Liver (tissue), 9 donors: ENCODE measurements around the gene THRB. TPM values are rescaled to one million over a fixed set of nuclear protein-coding genes. Genes with fewer than 3 reads are reported as not detected.
A peak's percentile ranks its signal among the peaks of the same experiment; 100 is the strongest.

Experiments
- DNase-seq: peaks from one replicate; pipeline ENCODE4 v3.0.0-alpha.2; 2017; ENCODE audit warnings: low spot score
- H3K27ac ChIP-seq, 2 donors: one replicate each; pipeline ENCODE4 v1.7.0; 2013; ENCODE audit warnings: inconsistent platforms in 2 of 2, low read length in 2 of 2, control low read depth in 1 of 2, low read depth in 1 of 2, mild to moderate bottlenecking in 1 of 2
- H3K27me3 ChIP-seq, 4 donors: one replicate each; pipeline versions ENCODE4 v1.6.1 to v1.7.0; 2013; ENCODE audit warnings: low read length in 3 of 4, inconsistent platforms in 1 of 4, mild to moderate bottlenecking in 1 of 4, moderate library complexity in 1 of 4; ENCODE audit not compliant: control insufficient read depth in 4 of 4, insufficient read depth in 4 of 4
- H3K36me3 ChIP-seq, 4 donors: one replicate each; pipeline versions ENCODE4 v1.6.1 to v1.7.0; 2013; ENCODE audit warnings: low read length in 3 of 4, mild to moderate bottlenecking in 3 of 4, low read depth in 1 of 4, moderate library complexity in 1 of 4; ENCODE audit not compliant: control insufficient read depth in 4 of 4, insufficient read depth in 3 of 4
- H3K4me1 ChIP-seq, 4 donors: one replicate each; pipeline versions ENCODE4 v1.6.1 to v1.7.0; 2013; ENCODE audit warnings: low read length in 3 of 4, mild to moderate bottlenecking in 3 of 4, moderate library complexity in 1 of 4; ENCODE audit not compliant: control insufficient read depth in 4 of 4, insufficient read depth in 4 of 4
- H3K4me3 ChIP-seq, 3 donors: one replicate each; pipeline versions ENCODE4 v1.6.1 to v1.7.0; 2013; ENCODE audit warnings: low read length in 3 of 3, control low read depth in 1 of 3, low read depth in 1 of 3, mild to moderate bottlenecking in 1 of 3
- H3K9ac ChIP-seq, 2 donors: one replicate each; pipeline ENCODE4 v1.7.0; 2013; ENCODE audit warnings: low read length in 2 of 2, mild to moderate bottlenecking in 2 of 2, moderate library complexity in 2 of 2, control low read depth in 1 of 2, low read depth in 1 of 2
- H3K9me3 ChIP-seq, 4 donors: one replicate each; pipeline versions ENCODE4 v1.6.1 to v1.7.0; 2013; ENCODE audit warnings: low read length in 3 of 4; ENCODE audit not compliant: control insufficient read depth in 4 of 4
- FOXA2 ChIP-seq: IDR thresholded peaks from 2 replicates; pipeline ENCODE4 v1.6.1; 2016; ENCODE audit warnings: antibody characterized with exemption
- HNF4A ChIP-seq, 2 donors: conservative IDR thresholded peaks; 2 replicates each; pipeline ENCODE4 v1.6.1; 2016; ENCODE audit warnings: antibody characterized with exemption in 2 of 2, mild to moderate bottlenecking in 2 of 2
- HNF4G ChIP-seq: IDR thresholded peaks from 2 replicates; pipeline ENCODE4 v1.6.1; 2016; ENCODE audit warnings: antibody characterized with exemption
- JUND ChIP-seq, 2 donors: IDR thresholded peaks; 2 replicates each; pipeline ENCODE4 v1.6.1; 2016; ENCODE audit warnings: antibody characterized with exemption in 2 of 2
- RAD21 ChIP-seq, 2 donors: IDR thresholded peaks; 2 replicates each; pipeline ENCODE4 v1.6.1; 2016; ENCODE audit warnings: antibody characterized with exemption in 2 of 2, mild to moderate bottlenecking in 2 of 2
- RXRA ChIP-seq, 2 donors: IDR thresholded peaks; 2 replicates each; pipeline ENCODE4 v1.6.1; 2017 to 2018; ENCODE audit warnings: antibody characterized with exemption in 2 of 2, mild to moderate bottlenecking in 1 of 2
- YY1 ChIP-seq: IDR thresholded peaks from 2 replicates; pipeline ENCODE4 v1.6.1; 2016; ENCODE audit warnings: antibody characterized with exemption, mild to moderate bottlenecking
- WGBS: extraction: QIAGEN DNeasy Blood & Tissue Kit; methylation state at CpG from one replicate; pipeline ENCODE4 v1.1.7; 2013; 5-methylcytosine and 5-hydroxymethylcytosine counted together
- polyA plus RNA-seq, 2 donors: library from polyadenylated mRNA; stranded (reverse) in 1 of 2; unstranded in 1 of 2; fragments of 200-250 nt in 1 of 2; fragments of >200 nt in 1 of 2; fragmentation: Nextera tagmentation in 1 of 2; extraction: Ambion mirVana in 1 of 2; gene quantifications; one replicate each; pipeline versions ENCODE4 v1.2.1 to v1.2.3, GENCODE V29; 2013 to 2015
- total RNA-seq, 2 donors: library from RNA; depleted of rRNA; stranded (reverse); fragments of >200 nt; gene quantifications; one replicate each; pipeline ENCODE4 v1.2.3, GENCODE V29; 2014
- TF ChIP-seq, protein P1 (sequence below): IDR thresholded peaks from 2 replicates; pipeline ENCODE4 v1.6.1; 2016; ENCODE audit warnings: antibody characterized with exemption, mild to moderate bottlenecking
- TF ChIP-seq, protein P2 (sequence below): fragments of 150-350 bp; IDR thresholded peaks from 2 replicates; pipeline ENCODE4 v1.5.1; 2017; ENCODE audit warnings: improper control_type of control experiment, low read depth, low read length; ENCODE audit not compliant: missing input control
- TF ChIP-seq, protein P3 (sequence below): IDR thresholded peaks from 2 replicates; pipeline ENCODE4 v1.6.1; 2016; ENCODE audit warnings: antibody characterized with exemption
- donor health status: healthy.
- donor health status: healthy.
- donor health status: healthy.
- donor health status: healthy.
- donor health status: healthy.

The THRB gene
- total and polyA plus RNA-seq, 4 donors: 5.9 to 23.9 (median 9.3) TPM

DNA sequence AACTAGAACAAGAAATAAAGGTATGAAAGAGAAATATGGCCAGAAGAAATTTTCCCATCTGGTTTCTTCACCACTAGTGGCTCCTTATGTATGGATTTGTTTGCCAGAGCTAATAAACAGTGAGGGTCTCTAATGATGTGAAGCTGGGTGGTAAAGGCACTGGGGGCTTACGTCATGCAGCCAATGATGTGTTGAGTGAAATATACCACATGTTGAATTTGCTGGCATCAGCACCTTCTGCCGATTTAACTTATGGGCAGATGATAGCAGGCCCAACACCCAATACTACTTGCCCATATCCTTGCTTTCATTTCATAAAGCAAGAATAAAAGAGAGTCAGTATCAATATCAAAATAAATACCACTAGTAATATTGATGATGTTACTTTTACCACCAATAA is 133.0 kb downstream of the THRB start:
- Histone ChIP-seq H3K9ac (no peak overlapping the region), H3K27ac (no peak overlapping the region), H3K36me3 (no peaks in the 10 kb centered on the region), H3K4me1 (peaks cover 0 to 52% (median 20%) of the 10 kb centered on the region in 4 donors), H3K9me3 (no peaks in the 10 kb centered on the region), H3K4me3 (no peak overlapping the region), H3K27me3 (no peaks in the 10 kb centered on the region)
- TF ChIP-seq, protein P1, sequence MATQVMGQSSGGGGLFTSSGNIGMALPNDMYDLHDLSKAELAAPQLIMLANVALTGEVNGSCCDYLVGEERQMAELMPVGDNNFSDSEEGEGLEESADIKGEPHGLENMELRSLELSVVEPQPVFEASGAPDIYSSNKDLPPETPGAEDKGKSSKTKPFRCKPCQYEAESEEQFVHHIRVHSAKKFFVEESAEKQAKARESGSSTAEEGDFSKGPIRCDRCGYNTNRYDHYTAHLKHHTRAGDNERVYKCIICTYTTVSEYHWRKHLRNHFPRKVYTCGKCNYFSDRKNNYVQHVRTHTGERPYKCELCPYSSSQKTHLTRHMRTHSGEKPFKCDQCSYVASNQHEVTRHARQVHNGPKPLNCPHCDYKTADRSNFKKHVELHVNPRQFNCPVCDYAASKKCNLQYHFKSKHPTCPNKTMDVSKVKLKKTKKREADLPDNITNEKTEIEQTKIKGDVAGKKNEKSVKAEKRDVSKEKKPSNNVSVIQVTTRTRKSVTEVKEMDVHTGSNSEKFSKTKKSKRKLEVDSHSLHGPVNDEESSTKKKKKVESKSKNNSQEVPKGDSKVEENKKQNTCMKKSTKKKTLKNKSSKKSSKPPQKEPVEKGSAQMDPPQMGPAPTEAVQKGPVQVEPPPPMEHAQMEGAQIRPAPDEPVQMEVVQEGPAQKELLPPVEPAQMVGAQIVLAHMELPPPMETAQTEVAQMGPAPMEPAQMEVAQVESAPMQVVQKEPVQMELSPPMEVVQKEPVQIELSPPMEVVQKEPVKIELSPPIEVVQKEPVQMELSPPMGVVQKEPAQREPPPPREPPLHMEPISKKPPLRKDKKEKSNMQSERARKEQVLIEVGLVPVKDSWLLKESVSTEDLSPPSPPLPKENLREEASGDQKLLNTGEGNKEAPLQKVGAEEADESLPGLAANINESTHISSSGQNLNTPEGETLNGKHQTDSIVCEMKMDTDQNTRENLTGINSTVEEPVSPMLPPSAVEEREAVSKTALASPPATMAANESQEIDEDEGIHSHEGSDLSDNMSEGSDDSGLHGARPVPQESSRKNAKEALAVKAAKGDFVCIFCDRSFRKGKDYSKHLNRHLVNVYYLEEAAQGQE: no peak
- TF ChIP-seq HNF4A (conservative IDR thresholded peaks at IDR 0.05): no peak
- WGBS: 97% methylated on average over 2 of the region's 2 CpGs
- no peak for DNase-seq

DNA sequence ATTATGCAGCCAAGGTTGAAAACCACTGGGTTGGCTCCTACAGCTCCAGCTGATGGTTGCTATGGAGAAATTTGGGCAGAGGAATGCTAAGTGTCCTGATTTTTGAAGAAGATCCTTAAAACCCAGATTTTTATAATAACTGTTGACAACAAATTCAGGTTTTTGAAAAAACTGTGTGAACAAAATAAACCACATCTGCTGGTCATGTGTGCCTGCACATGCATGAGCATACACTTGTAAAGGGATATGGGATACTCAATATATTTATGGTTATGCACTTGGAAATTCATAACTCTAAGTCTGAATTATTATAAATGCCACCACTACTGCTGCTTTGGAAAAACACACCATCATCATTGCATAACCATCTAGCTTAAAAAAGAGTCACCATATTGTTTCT is 133.7 kb downstream of the THRB start:
- no peak for TF ChIP-seq FOXA2
- no peak for TF ChIP-seq HNF4G
- no peak for TF ChIP-seq JUND (IDR thresholded peaks at IDR 0.05)
- no peak for TF ChIP-seq RXRA (IDR thresholded peaks at IDR 0.05)
- no peak overlapping the region for H3K27ac ChIP-seq
- no peaks in the 10 kb centered on the region for H3K27me3 ChIP-seq
- no peaks in the 10 kb centered on the region for H3K9me3 ChIP-seq
- H3K36me3 ChIP-seq: no peaks in the 10 kb centered on the region
- DNase-seq: no peak
- no peak overlapping the region for H3K9ac ChIP-seq
- H3K4me1 ChIP-seq: peaks cover 0 to 48% (median 20%) of the 10 kb centered on the region in 4 donors
- H3K4me3 ChIP-seq: no peak overlapping the region

DNA sequence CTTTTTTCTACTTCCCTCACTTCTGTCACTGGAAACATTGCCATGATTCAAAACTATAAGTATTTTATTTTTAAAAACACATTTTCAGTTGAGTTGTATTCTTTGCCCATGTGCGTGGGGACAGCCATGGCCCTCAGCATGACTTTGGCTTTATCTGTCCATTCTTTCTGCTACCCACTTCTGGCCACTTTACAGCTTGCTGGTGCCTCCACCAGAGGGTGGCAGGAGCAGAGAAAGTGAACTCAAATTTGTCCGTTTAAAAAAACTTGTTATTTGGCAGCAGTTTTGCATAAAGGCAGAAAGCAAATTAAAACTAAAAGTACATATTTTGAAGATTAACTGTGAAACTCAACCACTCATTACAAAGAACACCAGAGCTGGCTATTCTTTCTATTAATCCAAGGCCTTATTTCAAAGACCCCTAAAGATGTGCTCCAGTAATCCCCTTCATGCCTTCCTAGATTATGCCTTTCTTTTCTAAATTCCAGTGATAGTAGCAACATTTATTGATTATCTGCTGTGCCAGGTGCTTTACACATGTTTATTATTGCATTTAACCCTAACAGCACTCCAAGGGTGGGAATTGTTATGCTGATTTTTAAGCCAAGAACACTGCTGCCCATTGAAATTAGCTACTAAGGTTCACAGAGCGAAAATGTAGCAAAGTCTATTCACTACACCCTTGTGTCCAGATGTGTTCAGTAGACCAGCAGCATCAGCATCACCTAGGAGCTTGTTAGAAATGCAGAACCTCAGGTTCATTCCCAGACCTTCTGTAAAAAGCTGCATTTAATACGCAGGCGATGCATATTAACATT is 134.8 kb downstream of the THRB start:
- Histone ChIP-seq H3K36me3 (no peaks in the 10 kb centered on the region), H3K9ac (peak overlapping the region in 1 of 2 donors; percentile 22), H3K4me3 (no peak overlapping the region), H3K9me3 (no peaks in the 10 kb centered on the region), H3K27me3 (no peaks in the 10 kb centered on the region), H3K27ac (peak overlapping the region; percentile 25 to 59), H3K4me1 (peaks cover 0 to 40% (median 19%) of the 10 kb centered on the region in 4 donors)
- 71% methylated on average over 5 of the region's 5 CpGs for WGBS
- TF ChIP-seq RAD21 (IDR thresholded peaks at IDR 0.05) (peak; percentile 76 to 82), HNF4A (conservative IDR thresholded peaks at IDR 0.05) (no peak), YY1 (peak; percentile 26)
- TF ChIP-seq, protein P2, sequence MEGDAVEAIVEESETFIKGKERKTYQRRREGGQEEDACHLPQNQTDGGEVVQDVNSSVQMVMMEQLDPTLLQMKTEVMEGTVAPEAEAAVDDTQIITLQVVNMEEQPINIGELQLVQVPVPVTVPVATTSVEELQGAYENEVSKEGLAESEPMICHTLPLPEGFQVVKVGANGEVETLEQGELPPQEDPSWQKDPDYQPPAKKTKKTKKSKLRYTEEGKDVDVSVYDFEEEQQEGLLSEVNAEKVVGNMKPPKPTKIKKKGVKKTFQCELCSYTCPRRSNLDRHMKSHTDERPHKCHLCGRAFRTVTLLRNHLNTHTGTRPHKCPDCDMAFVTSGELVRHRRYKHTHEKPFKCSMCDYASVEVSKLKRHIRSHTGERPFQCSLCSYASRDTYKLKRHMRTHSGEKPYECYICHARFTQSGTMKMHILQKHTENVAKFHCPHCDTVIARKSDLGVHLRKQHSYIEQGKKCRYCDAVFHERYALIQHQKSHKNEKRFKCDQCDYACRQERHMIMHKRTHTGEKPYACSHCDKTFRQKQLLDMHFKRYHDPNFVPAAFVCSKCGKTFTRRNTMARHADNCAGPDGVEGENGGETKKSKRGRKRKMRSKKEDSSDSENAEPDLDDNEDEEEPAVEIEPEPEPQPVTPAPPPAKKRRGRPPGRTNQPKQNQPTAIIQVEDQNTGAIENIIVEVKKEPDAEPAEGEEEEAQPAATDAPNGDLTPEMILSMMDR: peak; percentile 52
- TF ChIP-seq, protein P3, sequence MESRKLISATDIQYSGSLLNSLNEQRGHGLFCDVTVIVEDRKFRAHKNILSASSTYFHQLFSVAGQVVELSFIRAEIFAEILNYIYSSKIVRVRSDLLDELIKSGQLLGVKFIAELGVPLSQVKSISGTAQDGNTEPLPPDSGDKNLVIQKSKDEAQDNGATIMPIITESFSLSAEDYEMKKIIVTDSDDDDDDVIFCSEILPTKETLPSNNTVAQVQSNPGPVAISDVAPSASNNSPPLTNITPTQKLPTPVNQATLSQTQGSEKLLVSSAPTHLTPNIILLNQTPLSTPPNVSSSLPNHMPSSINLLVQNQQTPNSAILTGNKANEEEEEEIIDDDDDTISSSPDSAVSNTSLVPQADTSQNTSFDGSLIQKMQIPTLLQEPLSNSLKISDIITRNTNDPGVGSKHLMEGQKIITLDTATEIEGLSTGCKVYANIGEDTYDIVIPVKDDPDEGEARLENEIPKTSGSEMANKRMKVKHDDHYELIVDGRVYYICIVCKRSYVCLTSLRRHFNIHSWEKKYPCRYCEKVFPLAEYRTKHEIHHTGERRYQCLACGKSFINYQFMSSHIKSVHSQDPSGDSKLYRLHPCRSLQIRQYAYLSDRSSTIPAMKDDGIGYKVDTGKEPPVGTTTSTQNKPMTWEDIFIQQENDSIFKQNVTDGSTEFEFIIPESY: no peak
- no peak for DNase-seq
